Measurements from ENCODE around the gene CFTR.

Gene CFTR

DNA sequence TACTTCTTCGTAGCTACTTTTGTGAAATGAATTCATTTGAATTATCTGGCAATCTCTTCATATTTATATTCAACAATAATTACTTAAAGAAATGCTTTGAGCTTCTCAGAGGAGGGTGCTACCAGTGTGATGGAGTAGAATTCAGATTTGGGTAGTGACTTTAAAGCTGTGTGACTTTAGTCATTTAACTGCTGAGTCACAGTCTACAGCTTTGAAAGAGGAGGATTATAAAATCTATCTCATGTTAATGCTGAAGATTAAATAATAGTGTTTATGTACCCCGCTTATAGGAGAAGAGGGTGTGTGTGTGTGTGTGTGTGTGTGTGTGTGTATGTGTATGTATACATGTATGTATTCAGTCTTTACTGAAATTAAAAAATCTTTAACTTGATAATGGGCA lies 68.2 kb downstream of the CFTR start:
- no peak for TF ChIP-seq TAF1 (IDR thresholded peaks at IDR 0.05; ENCODE audit: borderline replicate concordance, insufficient read depth, low read length)
- TF ChIP-seq POLR2AphosphoS5 (IDR thresholded peaks at IDR 0.05; ENCODE audit: low read depth, low read length), result no peak
- TF ChIP-seq FOXP2 (optimal IDR thresholded peaks at IDR 0.05; ENCODE audit: borderline replicate concordance, extremely low read depth, extremely low read length, insufficient read depth), result no peak
- TF ChIP-seq SIN3A (IDR thresholded peaks at IDR 0.05; ENCODE audit: borderline replicate concordance, insufficient read depth, low read length), result no peak
- TF ChIP-seq, protein P1, sequence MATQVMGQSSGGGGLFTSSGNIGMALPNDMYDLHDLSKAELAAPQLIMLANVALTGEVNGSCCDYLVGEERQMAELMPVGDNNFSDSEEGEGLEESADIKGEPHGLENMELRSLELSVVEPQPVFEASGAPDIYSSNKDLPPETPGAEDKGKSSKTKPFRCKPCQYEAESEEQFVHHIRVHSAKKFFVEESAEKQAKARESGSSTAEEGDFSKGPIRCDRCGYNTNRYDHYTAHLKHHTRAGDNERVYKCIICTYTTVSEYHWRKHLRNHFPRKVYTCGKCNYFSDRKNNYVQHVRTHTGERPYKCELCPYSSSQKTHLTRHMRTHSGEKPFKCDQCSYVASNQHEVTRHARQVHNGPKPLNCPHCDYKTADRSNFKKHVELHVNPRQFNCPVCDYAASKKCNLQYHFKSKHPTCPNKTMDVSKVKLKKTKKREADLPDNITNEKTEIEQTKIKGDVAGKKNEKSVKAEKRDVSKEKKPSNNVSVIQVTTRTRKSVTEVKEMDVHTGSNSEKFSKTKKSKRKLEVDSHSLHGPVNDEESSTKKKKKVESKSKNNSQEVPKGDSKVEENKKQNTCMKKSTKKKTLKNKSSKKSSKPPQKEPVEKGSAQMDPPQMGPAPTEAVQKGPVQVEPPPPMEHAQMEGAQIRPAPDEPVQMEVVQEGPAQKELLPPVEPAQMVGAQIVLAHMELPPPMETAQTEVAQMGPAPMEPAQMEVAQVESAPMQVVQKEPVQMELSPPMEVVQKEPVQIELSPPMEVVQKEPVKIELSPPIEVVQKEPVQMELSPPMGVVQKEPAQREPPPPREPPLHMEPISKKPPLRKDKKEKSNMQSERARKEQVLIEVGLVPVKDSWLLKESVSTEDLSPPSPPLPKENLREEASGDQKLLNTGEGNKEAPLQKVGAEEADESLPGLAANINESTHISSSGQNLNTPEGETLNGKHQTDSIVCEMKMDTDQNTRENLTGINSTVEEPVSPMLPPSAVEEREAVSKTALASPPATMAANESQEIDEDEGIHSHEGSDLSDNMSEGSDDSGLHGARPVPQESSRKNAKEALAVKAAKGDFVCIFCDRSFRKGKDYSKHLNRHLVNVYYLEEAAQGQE (IDR thresholded peaks at IDR 0.05; ENCODE audit: insufficient read depth in 1 of 2, low read depth in 2 of 2, low read length in 2 of 2), result no peak

DNA sequence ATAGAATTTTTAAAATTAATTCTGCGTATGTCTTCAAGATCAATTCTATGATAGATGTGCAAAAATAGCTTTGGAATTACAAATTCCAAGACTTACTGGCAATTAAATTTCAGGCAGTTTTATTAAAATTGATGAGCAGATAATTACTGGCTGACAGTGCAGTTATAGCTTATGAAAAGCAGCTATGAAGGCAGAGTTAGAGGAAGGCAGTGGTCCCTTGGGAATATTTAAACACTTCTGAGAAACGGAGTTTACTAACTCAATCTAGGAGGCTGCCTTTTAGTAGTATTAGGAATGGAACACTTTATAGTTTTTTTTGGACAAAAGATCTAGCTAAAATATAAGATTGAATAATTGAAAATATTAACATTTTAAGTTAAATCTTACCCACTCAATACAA lies 70.8 kb downstream of the CFTR start:
- no peak for TF ChIP-seq SIN3A (IDR thresholded peaks at IDR 0.05; ENCODE audit: borderline replicate concordance, insufficient read depth, low read length)
- no peak for TF ChIP-seq POLR2AphosphoS5 (IDR thresholded peaks at IDR 0.05; ENCODE audit: low read depth, low read length)
- no peak for TF ChIP-seq FOXP2 (optimal IDR thresholded peaks at IDR 0.05; ENCODE audit: borderline replicate concordance, extremely low read depth, extremely low read length, insufficient read depth)
- TF ChIP-seq, protein P1 (IDR thresholded peaks at IDR 0.05; ENCODE audit: insufficient read depth in 1 of 2, low read depth in 2 of 2, low read length in 2 of 2), result no peak
- TF ChIP-seq TAF1 (IDR thresholded peaks at IDR 0.05; ENCODE audit: borderline replicate concordance, insufficient read depth, low read length), result no peak

DNA sequence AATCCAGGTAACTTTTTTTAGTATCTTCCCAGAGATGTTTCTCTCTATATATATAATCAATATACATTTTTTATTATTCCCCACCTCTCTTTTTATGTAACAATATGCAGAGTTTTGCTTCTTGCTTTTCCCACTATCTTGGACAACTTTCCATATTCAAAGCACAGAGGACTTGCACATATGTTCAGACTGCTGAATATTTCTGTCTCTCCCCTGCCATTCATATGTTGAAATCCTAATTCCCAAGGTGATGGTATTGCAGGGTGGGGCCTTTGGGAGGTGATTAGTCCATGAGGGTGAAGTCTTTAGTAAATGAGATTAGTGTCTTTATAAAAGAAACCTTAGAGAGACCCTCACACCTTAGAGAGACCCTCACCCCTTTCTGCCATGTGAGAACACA lies 72.8 kb downstream of the CFTR start:
- TF ChIP-seq SIN3A (IDR thresholded peaks at IDR 0.05; ENCODE audit: borderline replicate concordance, insufficient read depth, low read length) (no peak), FOXP2 (optimal IDR thresholded peaks at IDR 0.05; ENCODE audit: borderline replicate concordance, extremely low read depth, extremely low read length, insufficient read depth) (no peak)

DNA sequence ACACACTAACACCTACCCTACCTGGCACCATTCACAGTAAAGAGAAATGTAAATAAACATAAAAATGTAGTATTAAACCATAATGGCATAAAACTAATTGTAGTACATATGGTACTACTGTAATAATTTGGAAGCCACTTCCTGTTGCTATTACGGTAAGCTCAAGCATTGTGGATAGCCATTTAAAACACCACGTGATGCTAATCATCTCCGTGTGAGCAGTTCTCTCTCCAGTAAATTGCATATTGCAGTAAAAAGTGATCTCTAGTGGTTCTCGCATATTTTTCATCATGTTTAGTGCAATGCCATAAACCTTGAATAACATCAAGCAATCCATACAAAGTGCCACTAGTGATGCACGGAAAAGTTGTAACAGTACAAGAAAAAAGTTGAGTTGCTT lies 75.4 kb downstream of the CFTR start:
- no peak for TF ChIP-seq FOXP2 (optimal IDR thresholded peaks at IDR 0.05; ENCODE audit: borderline replicate concordance, extremely low read depth, extremely low read length, insufficient read depth)
- TF ChIP-seq SIN3A (IDR thresholded peaks at IDR 0.05; ENCODE audit: borderline replicate concordance, insufficient read depth, low read length), result no peak
- no peak for TF ChIP-seq POLR2AphosphoS5 (IDR thresholded peaks at IDR 0.05; ENCODE audit: low read depth, low read length)
- TF ChIP-seq, protein P1 (IDR thresholded peaks at IDR 0.05; ENCODE audit: insufficient read depth in 1 of 2, low read depth in 2 of 2, low read length in 2 of 2), result no peak
- TF ChIP-seq TAF1 (IDR thresholded peaks at IDR 0.05; ENCODE audit: borderline replicate concordance, insufficient read depth, low read length), result no peak

DNA sequence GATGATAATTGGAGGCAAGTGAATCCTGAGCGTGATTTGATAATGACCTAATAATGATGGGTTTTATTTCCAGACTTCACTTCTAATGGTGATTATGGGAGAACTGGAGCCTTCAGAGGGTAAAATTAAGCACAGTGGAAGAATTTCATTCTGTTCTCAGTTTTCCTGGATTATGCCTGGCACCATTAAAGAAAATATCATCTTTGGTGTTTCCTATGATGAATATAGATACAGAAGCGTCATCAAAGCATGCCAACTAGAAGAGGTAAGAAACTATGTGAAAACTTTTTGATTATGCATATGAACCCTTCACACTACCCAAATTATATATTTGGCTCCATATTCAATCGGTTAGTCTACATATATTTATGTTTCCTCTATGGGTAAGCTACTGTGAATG lies 79.6 kb downstream of the CFTR start:
- TF ChIP-seq SIN3A (IDR thresholded peaks at IDR 0.05; ENCODE audit: borderline replicate concordance, insufficient read depth, low read length) (no peak), FOXP2 (optimal IDR thresholded peaks at IDR 0.05; ENCODE audit: borderline replicate concordance, extremely low read depth, extremely low read length, insufficient read depth) (no peak), POLR2AphosphoS5 (IDR thresholded peaks at IDR 0.05; ENCODE audit: low read depth, low read length) (no peak), TAF1 (IDR thresholded peaks at IDR 0.05; ENCODE audit: borderline replicate concordance, insufficient read depth, low read length) (no peak)
- TF ChIP-seq, protein P1 (IDR thresholded peaks at IDR 0.05; ENCODE audit: insufficient read depth in 1 of 2, low read depth in 2 of 2, low read length in 2 of 2), result no peak
